NCI-H2196 treated with DMSO at 0.1 percent for 48 hours (cell line): ENCODE measurements around the gene HEPACAM.

ENCODE experiments used
- DNase-seq: peaks from one replicate; lab custom pipeline; 2025; ENCODE audit not compliant: unreplicated experiment; lab: John Stamatoyannopoulos, UW

HEPACAM gene

GRCh38 chr11:124900464-124900863, 35.4 kb downstream of the HEPACAM start:
- no peak for DNase-seq

- DNase-seq = no peak
Measured at GRCh38 chr11:124899383-124900145, 36.3 kb downstream of the HEPACAM start.

GRCh38 chr11:124898711-124899110, 37.1 kb downstream of the HEPACAM start:
- no peak for DNase-seq

GRCh38 chr11:124898263-124898680, 37.6 kb downstream of the HEPACAM start:
- no peak for DNase-seq

GRCh38 chr11:124897674-124898262, 38.1 kb downstream of the HEPACAM start, which contains the start of gene ROBO4:
Gene ROBO4 (minus strand): TSS chr11:124897865. CDS start chr11:124897795, 70 bp downstream.
- no peak for DNase-seq

GRCh38 chr11:124896821-124897391, 38.9 kb downstream of the HEPACAM start:
- DNase-seq = no peak

GRCh38 chr11:124896071-124896750, 39.6 kb downstream of the HEPACAM start:
- DNase-seq = no peak

GRCh38 chr11:124895471-124895971, 40.3 kb downstream of the HEPACAM start:
- DNase-seq = no peak

GRCh38 chr11:124894606-124895430, 41.0 kb downstream of the HEPACAM start:
- DNase-seq = no peak

- DNase-seq = no peak
Measured at GRCh38 chr11:124893781-124894401, 42.0 kb downstream of the HEPACAM start.

- DNase-seq = no peak
Measured at GRCh38 chr11:124892750-124893454, 42.9 kb downstream of the HEPACAM start.

GRCh38 chr11:124892146-124892545, 43.7 kb downstream of the HEPACAM start:
- no peak for DNase-seq

GRCh38 chr11:124891373-124891861, 44.4 kb downstream of the HEPACAM start:
- no peak for DNase-seq

- DNase-seq = no peak
Measured at GRCh38 chr11:124890683-124891372, 45.0 kb downstream of the HEPACAM start.

GRCh38 chr11:124890151-124890550, 45.7 kb downstream of the HEPACAM start:
- no peak for DNase-seq

- no peak for DNase-seq
Measured at GRCh38 chr11:124889191-124890091, 46.4 kb downstream of the HEPACAM start.

- DNase-seq = no peak
Measured at GRCh38 chr11:124887667-124888013, 48.2 kb downstream of the HEPACAM start.
